ENCODE results near the gene PIK3R1. TPM values are rescaled to one million over a fixed set of nuclear protein-coding genes. Genes with fewer than 3 reads are reported as not detected.

The PIK3R1 gene
- total RNA-seq, 1 experiment from 2014 or later: 11.3 TPM

DNA sequence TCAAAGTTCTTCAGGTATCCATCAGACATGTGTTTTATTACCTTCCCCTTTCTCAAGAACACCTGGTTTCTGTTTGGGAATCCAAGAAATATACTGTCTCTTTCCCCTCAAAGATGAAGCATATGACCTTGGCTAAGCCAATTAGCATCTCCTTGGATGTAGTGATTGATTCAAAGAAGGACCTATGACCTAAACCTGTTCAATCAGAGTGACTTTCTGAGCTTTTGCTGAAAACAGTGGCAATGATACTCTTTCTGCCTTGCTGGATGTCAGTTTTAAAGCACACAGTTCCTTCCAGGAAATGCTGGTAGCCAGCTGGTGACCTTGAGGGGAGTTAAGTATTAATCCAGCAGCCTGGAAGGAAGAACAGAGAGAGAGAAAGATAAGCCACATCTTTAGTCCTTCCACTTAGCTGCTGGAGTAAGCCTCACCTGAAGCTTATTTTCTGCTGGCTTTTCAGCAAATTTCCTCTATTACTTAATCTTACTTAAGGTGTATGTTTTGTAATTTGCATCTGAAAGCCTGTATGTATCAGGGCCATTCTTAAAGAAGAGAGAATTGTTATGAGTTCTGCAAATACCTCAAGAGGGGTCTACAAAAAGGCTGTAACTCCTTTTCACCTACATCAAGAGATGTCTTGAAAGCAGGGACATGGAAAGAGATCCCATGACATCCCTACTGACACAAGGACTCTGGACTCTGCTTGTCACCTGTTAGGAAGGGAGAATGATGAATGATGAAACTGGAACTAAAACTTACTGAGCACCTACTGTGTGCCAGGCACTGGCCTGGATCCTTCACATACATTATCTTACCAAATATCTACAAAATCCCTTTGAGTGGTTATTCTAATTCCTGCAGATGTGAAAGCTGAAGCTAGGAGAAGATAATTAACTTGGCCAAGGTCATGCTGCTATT, 35.2 kb upstream of the PIK3R1 start:
- H3K23me2 ChIP-seq (ENCODE audit: insufficient read length, low read depth, low read length, poor library complexity, severe bottlenecking): no peaks in the 10 kb centered on the region
- no peak overlapping the region for H3T11ph ChIP-seq (ENCODE audit: low read length)
- H4K8ac ChIP-seq (replicated peaks; ENCODE audit: insufficient read length, low read depth, low read length): no peak overlapping the region
- no peak overlapping the region for H2AFZ ChIP-seq (ENCODE audit: low read length)
- H2BK120ac ChIP-seq (ENCODE audit: low read depth, low read length, poor library complexity, severe bottlenecking): no peak overlapping the region
- H3K14ac ChIP-seq (ENCODE audit: insufficient read depth, low read length): no peak overlapping the region
- Mint-ChIP-seq H3K27ac (no peak overlapping the region), H3K9me3 (no peaks in the 10 kb centered on the region; a peak in 1 of 5 replicates), H3K36me3 (ENCODE audit: insufficient read depth in 1 of 3, low read depth in 3 of 3) (no peaks in the 10 kb centered on the region; a peak in 1 of 7 replicates), H3K27me3 (ENCODE audit: low read depth) (peaks cover 2% of the 10 kb centered on the region; the same call in 1 of the 2 replicates), H3K4me1 (peaks cover 3% of the 10 kb centered on the region in 2 experiments), H3K4me3 (no peak overlapping the region)
- TF ChIP-seq, protein P1, sequence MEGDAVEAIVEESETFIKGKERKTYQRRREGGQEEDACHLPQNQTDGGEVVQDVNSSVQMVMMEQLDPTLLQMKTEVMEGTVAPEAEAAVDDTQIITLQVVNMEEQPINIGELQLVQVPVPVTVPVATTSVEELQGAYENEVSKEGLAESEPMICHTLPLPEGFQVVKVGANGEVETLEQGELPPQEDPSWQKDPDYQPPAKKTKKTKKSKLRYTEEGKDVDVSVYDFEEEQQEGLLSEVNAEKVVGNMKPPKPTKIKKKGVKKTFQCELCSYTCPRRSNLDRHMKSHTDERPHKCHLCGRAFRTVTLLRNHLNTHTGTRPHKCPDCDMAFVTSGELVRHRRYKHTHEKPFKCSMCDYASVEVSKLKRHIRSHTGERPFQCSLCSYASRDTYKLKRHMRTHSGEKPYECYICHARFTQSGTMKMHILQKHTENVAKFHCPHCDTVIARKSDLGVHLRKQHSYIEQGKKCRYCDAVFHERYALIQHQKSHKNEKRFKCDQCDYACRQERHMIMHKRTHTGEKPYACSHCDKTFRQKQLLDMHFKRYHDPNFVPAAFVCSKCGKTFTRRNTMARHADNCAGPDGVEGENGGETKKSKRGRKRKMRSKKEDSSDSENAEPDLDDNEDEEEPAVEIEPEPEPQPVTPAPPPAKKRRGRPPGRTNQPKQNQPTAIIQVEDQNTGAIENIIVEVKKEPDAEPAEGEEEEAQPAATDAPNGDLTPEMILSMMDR (conservative IDR thresholded peaks at IDR 0.05): no peak
- H4K20me1 ChIP-seq (ENCODE audit: control insufficient read depth, insufficient read depth, insufficient read length): no peaks in the 10 kb centered on the region
- H3K9ac ChIP-seq (ENCODE audit: extremely low read depth, insufficient read length, low read length): no peak overlapping the region
- H3K4me2 ChIP-seq (ENCODE audit: insufficient read depth, insufficient read length, low read length): no peak overlapping the region
- no peak overlapping the region for H4K5ac ChIP-seq (ENCODE audit: insufficient read length, low read depth, low read length)
- H3K4me1 ChIP-seq (ENCODE audit: insufficient read depth, low read length): no peaks in the 10 kb centered on the region
- no peak overlapping the region for H2AK5ac ChIP-seq (ENCODE audit: insufficient read length, low read length)
- no peak overlapping the region for H2BK15ac ChIP-seq (ENCODE audit: low read depth, low read length)
- no peak overlapping the region for H3K27ac ChIP-seq (ENCODE audit: insufficient read length, low read depth, low read length)
- DNase-seq: no peak
- no peak overlapping the region for H4K91ac ChIP-seq (ENCODE audit: insufficient read length, low read depth, low read length)
- H3K27me3 ChIP-seq (ENCODE audit: insufficient read depth, low read length): no peaks in the 10 kb centered on the region
- H2BK5ac ChIP-seq (ENCODE audit: insufficient read length, low read length): no peak overlapping the region
- H3K23ac ChIP-seq (ENCODE audit: insufficient read length, low read depth, low read length): no peak overlapping the region
- H3K9me3 ChIP-seq (ENCODE audit: control insufficient read depth, low read depth, low read length): no peaks in the 10 kb centered on the region
- no peak overlapping the region for H2BK12ac ChIP-seq (ENCODE audit: insufficient read length, low read depth, low read length)
- no peak overlapping the region for H3K56ac ChIP-seq (ENCODE audit: insufficient read length, low read depth, low read length)
- no peak overlapping the region for H2BK20ac ChIP-seq (ENCODE audit: low read depth, low read length, poor library complexity, severe bottlenecking)
- H3K79me2 ChIP-seq (ENCODE audit: insufficient read depth, low read length): no peaks in the 10 kb centered on the region
- no peak overlapping the region for H3K4ac ChIP-seq (ENCODE audit: low read depth, low read length)
- H3K79me1 ChIP-seq (ENCODE audit: insufficient read depth, low read depth, low read length, poor library complexity, severe bottlenecking): no peaks in the 10 kb centered on the region
- no peak overlapping the region for H3K18ac ChIP-seq (ENCODE audit: insufficient read length, low read depth, low read length)

Data from H9 (cell line).